WTC11 (cell line): ENCODE measurements around the gene SERPING1. TPM values are rescaled to one million over a fixed set of nuclear protein-coding genes. Genes with fewer than 3 reads are reported as not detected.
A peak's percentile ranks its signal among the peaks of the same experiment; 100 is the strongest.

Experiments used
- ATAC-seq: fragments of 200-7000 bp; cut with Tn5 transposase; 2 replicates; pipeline ENCODE4 v1.10.0; 2021; ENCODE audit warnings: mild to moderate bottlenecking, moderate library complexity
- CTCF ChIA-PET: fragments of 300-600 bp; sonication (Branson Sonifier 250); formaldehyde crosslinking; loops from one replicate; lab custom pipeline; 2021; ENCODE audit warnings: antibody characterized with exemption; lab: Charles Lee
- POLR2A ChIA-PET: fragments of 350-600 bp; sonication (Branson Sonifier 250); formaldehyde crosslinking; loops from one replicate; lab custom pipeline; 2021; ENCODE audit warnings: antibody characterized with exemption; lab: Charles Lee
- DNase-seq: peaks from one replicate; pipeline ENCODE4 v3.0.0; 2021; ENCODE audit warnings: low spot score
- H3K27ac Mint-ChIP-seq: 2 replicates; pipeline ENCODE4 v1.8.0; 2021; ENCODE audit warnings: mixed read lengths
- H3K27me3 Mint-ChIP-seq: 2 replicates; pipeline ENCODE4 v1.8.0; 2021; ENCODE audit warnings: low read depth, mild to moderate bottlenecking, moderate library complexity, mixed read lengths
- H3K36me3 Mint-ChIP-seq: 2 replicates; pipeline ENCODE4 v1.8.0; 2021; ENCODE audit warnings: mixed read lengths
- H3K4me1 Mint-ChIP-seq: 2 replicates; pipeline ENCODE4 v1.8.0; 2022; ENCODE audit warnings: mixed read lengths
- H3K4me3 Mint-ChIP-seq: 2 replicates; pipeline ENCODE4 v1.8.0; 2021; ENCODE audit warnings: mild to moderate bottlenecking, moderate library complexity, mixed read lengths
- H3K9me3 Mint-ChIP-seq: 2 replicates; pipeline ENCODE4 v1.8.0; 2021; ENCODE audit warnings: mixed read lengths
- CREB1 ChIP-seq: sonication (generic); formaldehyde crosslinking; IDR thresholded peaks from 2 replicates; pipeline ENCODE4 v1.8.0; 2023; ENCODE audit warnings: mild to moderate bottlenecking, missing genetic modification reagents
- ELF4 ChIP-seq: sonication (generic); formaldehyde crosslinking; IDR thresholded peaks from 2 replicates; pipeline ENCODE4 v1.8.1; 2022; ENCODE audit warnings: low read depth, mild to moderate bottlenecking, moderate library complexity, missing genetic modification reagents
- HMGXB4 ChIP-seq: sonication (generic); formaldehyde crosslinking; IDR thresholded peaks from 2 replicates; pipeline ENCODE4 v1.8.1; 2023; ENCODE audit warnings: mild to moderate bottlenecking, moderate library complexity, missing genetic modification reagents
- JUN ChIP-seq: sonication (generic); formaldehyde crosslinking; IDR thresholded peaks from 2 replicates; pipeline ENCODE4 v1.8.0; 2023; ENCODE audit warnings: mild to moderate bottlenecking, missing genetic modification reagents
- NFATC4 ChIP-seq: fragments of 250-450 bp; sonication (Bioruptor Pico); IDR thresholded peaks from 2 replicates; pipeline ENCODE4 v1.9.0; 2021; ENCODE audit warnings: mild to moderate bottlenecking
- NFE2L1 ChIP-seq: sonication (generic); formaldehyde crosslinking; IDR thresholded peaks from 2 replicates; pipeline ENCODE4 v1.8.1; 2023; ENCODE audit warnings: missing genetic modification reagents
- OVOL2 ChIP-seq: fragments of 250-450 bp; sonication (Bioruptor Pico); IDR thresholded peaks from 2 replicates; pipeline ENCODE4 v1.9.0; 2021; ENCODE audit warnings: mild to moderate bottlenecking, borderline replicate concordance
- PRRX2 ChIP-seq: fragments of 250-450 bp; sonication (Bioruptor Pico); IDR thresholded peaks from 2 replicates; pipeline ENCODE4 v1.8.0; 2021; ENCODE audit warnings: mild to moderate bottlenecking
- ZNF219 ChIP-seq: sonication (generic); formaldehyde crosslinking; IDR thresholded peaks from 2 replicates; pipeline ENCODE4 v1.8.0; 2023; ENCODE audit warnings: missing genetic modification reagents, mild to moderate bottlenecking, borderline replicate concordance
- ZNF396 ChIP-seq: fragments of 250-450 bp; sonication (Bioruptor Pico); IDR thresholded peaks from 2 replicates; pipeline ENCODE4 v1.8.0; 2021; ENCODE audit warnings: mild to moderate bottlenecking, moderate library complexity, borderline replicate concordance
- ZNF416 ChIP-seq: fragments of 250-450 bp; sonication (Bioruptor Pico); IDR thresholded peaks from 2 replicates; pipeline ENCODE4 v1.9.0; 2021; ENCODE audit warnings: mild to moderate bottlenecking, inconsistent platforms
- ZNF671 ChIP-seq: fragments of 250-450 bp; sonication (Bioruptor Pico); IDR thresholded peaks from 2 replicates; pipeline ENCODE4 v1.8.0; 2021; ENCODE audit warnings: mild to moderate bottlenecking
- total RNA-seq: library from RNA; stranded (reverse); gene quantifications from 3 replicates; pipeline ENCODE4 v1.2.3, GENCODE V29; 2021
- TF ChIP-seq, protein P1 (sequence below): sonication (generic); formaldehyde crosslinking; IDR thresholded peaks from 2 replicates; pipeline ENCODE4 v1.8.0; 2023; ENCODE audit warnings: missing genetic modification reagents
- TF ChIP-seq, protein P2 (sequence below): fragments of 250-450 bp; sonication (Bioruptor Pico); IDR thresholded peaks from 2 replicates; pipeline ENCODE4 v1.9.0; 2021; ENCODE audit warnings: mild to moderate bottlenecking, borderline replicate concordance
- TF ChIP-seq, protein P3 (sequence below): fragments of 250-450 bp; sonication (Bioruptor Pico); IDR thresholded peaks from 2 replicates; pipeline ENCODE4 v1.8.0; 2021; ENCODE audit warnings: mild to moderate bottlenecking

The SERPING1 gene
- total RNA-seq, 1 experiment from 2014 or later, result 49.1 TPM

DNA sequence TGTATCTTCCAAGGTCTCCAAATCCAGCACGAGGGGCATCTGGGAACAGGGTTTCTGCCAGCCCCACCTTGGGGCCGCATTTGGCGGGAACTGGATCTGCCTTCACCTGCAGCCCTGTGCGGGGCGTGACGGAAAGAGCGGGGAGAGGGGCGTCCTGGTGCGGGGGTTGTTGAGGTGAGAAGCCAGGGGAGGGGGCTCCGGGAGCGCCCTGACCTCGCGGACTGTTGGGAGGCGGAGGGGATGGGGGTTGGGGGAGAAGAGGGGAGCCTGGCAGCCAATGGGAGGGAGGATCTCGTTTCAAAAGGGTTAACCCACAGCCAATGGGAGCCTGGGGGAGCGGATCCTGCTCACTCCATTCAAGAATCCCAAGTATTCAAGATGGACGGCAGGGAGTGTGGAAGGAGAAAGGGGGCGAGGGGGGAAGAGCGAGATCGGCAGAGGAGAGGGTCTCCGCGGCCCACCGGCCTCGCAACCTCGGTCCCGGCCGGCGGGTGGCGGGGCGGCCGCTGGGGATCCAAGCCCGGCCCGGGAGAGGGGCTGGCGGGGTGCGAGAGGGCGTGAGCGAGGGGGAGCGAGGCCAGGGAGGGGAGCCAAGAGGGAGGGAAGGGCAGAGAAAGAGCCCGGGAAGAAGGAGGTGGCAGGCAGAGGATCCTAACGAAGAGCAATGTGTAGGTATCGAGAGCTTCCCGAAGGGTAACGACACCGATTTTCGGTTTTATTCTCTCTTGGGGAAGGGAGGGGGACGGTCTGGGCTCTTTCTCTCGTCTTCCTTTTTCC lies 40.7 kb downstream of the SERPING1 start (continued):
- TF ChIP-seq, protein P1, sequence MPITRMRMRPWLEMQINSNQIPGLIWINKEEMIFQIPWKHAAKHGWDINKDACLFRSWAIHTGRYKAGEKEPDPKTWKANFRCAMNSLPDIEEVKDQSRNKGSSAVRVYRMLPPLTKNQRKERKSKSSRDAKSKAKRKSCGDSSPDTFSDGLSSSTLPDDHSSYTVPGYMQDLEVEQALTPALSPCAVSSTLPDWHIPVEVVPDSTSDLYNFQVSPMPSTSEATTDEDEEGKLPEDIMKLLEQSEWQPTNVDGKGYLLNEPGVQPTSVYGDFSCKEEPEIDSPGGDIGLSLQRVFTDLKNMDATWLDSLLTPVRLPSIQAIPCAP, result no peak
- TF ChIP-seq OVOL2 (CRISPR knock-in tag), result no peak
- TF ChIP-seq NFATC4 (CRISPR knock-in tag), result no peak
- peak; percentile 25; the same call in 1 of the 2 replicates for TF ChIP-seq HMGXB4 (CRISPR knock-in tag)
- no peak for TF ChIP-seq ZNF396 (CRISPR knock-in tag)

GRCh38 chr11:57638811-57639320 lies 41.4 kb downstream of the SERPING1 start:
- H3K36me3 Mint-ChIP-seq, result peaks cover 39% of the 10 kb centered on the region
- peak overlapping the region; percentile 96 for H3K4me3 Mint-ChIP-seq
- ChIA-PET CTCF (interaction anchor here (0.9 to 7.6 kb wide), 12 partner anchors 9 to 178 kb away, joined by 3 to 363 read pairs (median 12); partner anchors contain the start of genes RTN4RL2, SERPING1 and UBE2L6), POLR2A (interaction anchor here (0.6 to 6.6 kb wide), 22 partner anchors 8 to 328 kb away, joined by 3 to 115 read pairs (median 5); partner anchors contain the start of genes SELENOH, SERPING1, SLC43A1 and UBE2L6)
- peak; percentile 44 for DNase-seq
- ATAC-seq, result no peak
- peaks cover 12% of the 10 kb centered on the region for H3K27me3 Mint-ChIP-seq
- peak overlapping the region; percentile 99 for H3K27ac Mint-ChIP-seq
- H3K9me3 Mint-ChIP-seq, result no peaks in the 10 kb centered on the region
- H3K4me1 Mint-ChIP-seq, result peaks cover 55% of the 10 kb centered on the region
- TF ChIP-seq, protein P2, sequence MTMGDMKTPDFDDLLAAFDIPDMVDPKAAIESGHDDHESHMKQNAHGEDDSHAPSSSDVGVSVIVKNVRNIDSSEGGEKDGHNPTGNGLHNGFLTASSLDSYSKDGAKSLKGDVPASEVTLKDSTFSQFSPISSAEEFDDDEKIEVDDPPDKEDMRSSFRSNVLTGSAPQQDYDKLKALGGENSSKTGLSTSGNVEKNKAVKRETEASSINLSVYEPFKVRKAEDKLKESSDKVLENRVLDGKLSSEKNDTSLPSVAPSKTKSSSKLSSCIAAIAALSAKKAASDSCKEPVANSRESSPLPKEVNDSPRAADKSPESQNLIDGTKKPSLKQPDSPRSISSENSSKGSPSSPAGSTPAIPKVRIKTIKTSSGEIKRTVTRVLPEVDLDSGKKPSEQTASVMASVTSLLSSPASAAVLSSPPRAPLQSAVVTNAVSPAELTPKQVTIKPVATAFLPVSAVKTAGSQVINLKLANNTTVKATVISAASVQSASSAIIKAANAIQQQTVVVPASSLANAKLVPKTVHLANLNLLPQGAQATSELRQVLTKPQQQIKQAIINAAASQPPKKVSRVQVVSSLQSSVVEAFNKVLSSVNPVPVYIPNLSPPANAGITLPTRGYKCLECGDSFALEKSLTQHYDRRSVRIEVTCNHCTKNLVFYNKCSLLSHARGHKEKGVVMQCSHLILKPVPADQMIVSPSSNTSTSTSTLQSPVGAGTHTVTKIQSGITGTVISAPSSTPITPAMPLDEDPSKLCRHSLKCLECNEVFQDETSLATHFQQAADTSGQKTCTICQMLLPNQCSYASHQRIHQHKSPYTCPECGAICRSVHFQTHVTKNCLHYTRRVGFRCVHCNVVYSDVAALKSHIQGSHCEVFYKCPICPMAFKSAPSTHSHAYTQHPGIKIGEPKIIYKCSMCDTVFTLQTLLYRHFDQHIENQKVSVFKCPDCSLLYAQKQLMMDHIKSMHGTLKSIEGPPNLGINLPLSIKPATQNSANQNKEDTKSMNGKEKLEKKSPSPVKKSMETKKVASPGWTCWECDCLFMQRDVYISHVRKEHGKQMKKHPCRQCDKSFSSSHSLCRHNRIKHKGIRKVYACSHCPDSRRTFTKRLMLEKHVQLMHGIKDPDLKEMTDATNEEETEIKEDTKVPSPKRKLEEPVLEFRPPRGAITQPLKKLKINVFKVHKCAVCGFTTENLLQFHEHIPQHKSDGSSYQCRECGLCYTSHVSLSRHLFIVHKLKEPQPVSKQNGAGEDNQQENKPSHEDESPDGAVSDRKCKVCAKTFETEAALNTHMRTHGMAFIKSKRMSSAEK (CRISPR knock-in tag), result 0 out of 2 replicates have a peak, but pooled peaks have one; percentile 44
- TF ChIP-seq NFE2L1, result peak; percentile 74; the same call in 1 of the 2 replicates
- TF ChIP-seq NFATC4 (CRISPR knock-in tag), result peak; percentile 72; the same call in 1 of the 2 replicates
- TF ChIP-seq JUN (CRISPR knock-in tag), result no peak; the same call in 1 of the 2 replicates
- TF ChIP-seq ZNF671 (CRISPR knock-in tag), result peak; percentile 65; the same call in 1 of the 2 replicates
- TF ChIP-seq ELF4, result no peak
- no peak for TF ChIP-seq ZNF219 (CRISPR knock-in tag)
- TF ChIP-seq HMGXB4 (CRISPR knock-in tag), result peak; percentile 11; the same call in 1 of the 2 replicates
- 0 out of 2 replicates have a peak, but pooled peaks have one; percentile 51 for TF ChIP-seq PRRX2 (CRISPR knock-in tag)
- TF ChIP-seq CREB1, result peak; percentile 21; the same call in 1 of the 2 replicates
- peak; percentile 23; the same call in 1 of the 2 replicates for TF ChIP-seq ZNF416
- TF ChIP-seq, protein P3, sequence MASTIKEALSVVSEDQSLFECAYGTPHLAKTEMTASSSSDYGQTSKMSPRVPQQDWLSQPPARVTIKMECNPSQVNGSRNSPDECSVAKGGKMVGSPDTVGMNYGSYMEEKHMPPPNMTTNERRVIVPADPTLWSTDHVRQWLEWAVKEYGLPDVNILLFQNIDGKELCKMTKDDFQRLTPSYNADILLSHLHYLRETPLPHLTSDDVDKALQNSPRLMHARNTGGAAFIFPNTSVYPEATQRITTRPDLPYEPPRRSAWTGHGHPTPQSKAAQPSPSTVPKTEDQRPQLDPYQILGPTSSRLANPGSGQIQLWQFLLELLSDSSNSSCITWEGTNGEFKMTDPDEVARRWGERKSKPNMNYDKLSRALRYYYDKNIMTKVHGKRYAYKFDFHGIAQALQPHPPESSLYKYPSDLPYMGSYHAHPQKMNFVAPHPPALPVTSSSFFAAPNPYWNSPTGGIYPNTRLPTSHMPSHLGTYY, result 0 out of 2 replicates have a peak, but pooled peaks have one; percentile 63
